GM23248 (cell line): ENCODE results near the gene ALDH1A2.

Experiments used
- EZH2 ChIP-seq: fragments of 200-600 bp; sonication (generic); IDR thresholded peaks from 2 replicates; pipeline ENCODE4 v1.6.1; 2018; ENCODE audit warnings: antibody characterized with exemption, mild to moderate bottlenecking; ENCODE audit not compliant: insufficient read depth, poor library complexity, severe bottlenecking
- EZH2phosphoT487 ChIP-seq: fragments of 200-600 bp; sonication (generic); IDR thresholded peaks from 2 replicates; pipeline ENCODE4 v1.6.1; 2018; ENCODE audit warnings: antibody characterized with exemption, moderate library complexity, mild to moderate bottlenecking, low read depth; ENCODE audit not compliant: insufficient read depth

- TF ChIP-seq EZH2phosphoT487: no peak
- TF ChIP-seq EZH2: no peak
Measured at GRCh38 chr15:57941816-57942215, 123.7 kb downstream of the ALDH1A2 start.
